ENCODE results near the gene RPA4.

DNA sequence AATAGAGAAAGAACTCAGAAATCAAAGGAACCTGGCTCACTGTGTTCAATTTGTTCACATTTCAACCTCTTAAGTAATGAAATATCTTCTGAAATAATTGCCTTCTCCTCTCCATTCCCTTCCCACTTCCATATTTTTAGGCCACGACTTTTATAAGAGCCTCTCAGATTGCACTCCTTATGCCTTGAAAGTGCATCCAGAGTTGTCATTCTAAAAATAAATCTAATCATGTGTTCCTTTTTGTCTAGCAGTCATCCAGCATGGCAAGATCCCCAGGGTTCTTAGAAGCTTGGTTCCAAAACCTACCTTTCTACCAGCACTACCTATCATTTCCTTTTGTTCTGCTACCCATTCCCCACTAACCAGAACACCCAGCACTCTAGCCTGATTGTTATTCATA is 42.4 kb upstream of the RPA4 start:
- TF ChIP-seq, protein P1, sequence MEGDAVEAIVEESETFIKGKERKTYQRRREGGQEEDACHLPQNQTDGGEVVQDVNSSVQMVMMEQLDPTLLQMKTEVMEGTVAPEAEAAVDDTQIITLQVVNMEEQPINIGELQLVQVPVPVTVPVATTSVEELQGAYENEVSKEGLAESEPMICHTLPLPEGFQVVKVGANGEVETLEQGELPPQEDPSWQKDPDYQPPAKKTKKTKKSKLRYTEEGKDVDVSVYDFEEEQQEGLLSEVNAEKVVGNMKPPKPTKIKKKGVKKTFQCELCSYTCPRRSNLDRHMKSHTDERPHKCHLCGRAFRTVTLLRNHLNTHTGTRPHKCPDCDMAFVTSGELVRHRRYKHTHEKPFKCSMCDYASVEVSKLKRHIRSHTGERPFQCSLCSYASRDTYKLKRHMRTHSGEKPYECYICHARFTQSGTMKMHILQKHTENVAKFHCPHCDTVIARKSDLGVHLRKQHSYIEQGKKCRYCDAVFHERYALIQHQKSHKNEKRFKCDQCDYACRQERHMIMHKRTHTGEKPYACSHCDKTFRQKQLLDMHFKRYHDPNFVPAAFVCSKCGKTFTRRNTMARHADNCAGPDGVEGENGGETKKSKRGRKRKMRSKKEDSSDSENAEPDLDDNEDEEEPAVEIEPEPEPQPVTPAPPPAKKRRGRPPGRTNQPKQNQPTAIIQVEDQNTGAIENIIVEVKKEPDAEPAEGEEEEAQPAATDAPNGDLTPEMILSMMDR (IDR thresholded peaks at IDR 0.05) = no peak
- TF ChIP-seq POLR2A (IDR thresholded peaks at IDR 0.05) = no peak
